CD4-positive, CD25-positive, alpha-beta regulatory T cell (primary cell): ENCODE data around the gene FAM168A. TPM values are rescaled to one million over a fixed set of nuclear protein-coding genes. Genes with fewer than 3 reads are reported as not detected.
"Not testable (repeated sequence)": the region's sequence is repeated elsewhere in the genome, so short reads cannot be mapped to it uniquely, and the experiment has no call there.

Experiments
- ATAC-seq, 2 donors: fragments of 150-1000 bp; cut with Tn5 transposase; one replicate each; pipeline ENCODE4 v1.10.0; 2021; ENCODE audit warnings: low read depth in 2 of 2, moderate number of reproducible peaks in 2 of 2, moderate library complexity in 1 of 2
- DNase-seq, 3 donors: peaks; one replicate each; pipeline versions ENCODE4 v3.0.0 to v3.0.0-alpha.2; 2012 to 2022; ENCODE audit warnings: mixed read lengths in 1 of 3
- H3K27ac ChIP-seq: one replicate; pipeline ENCODE4 v1.7.0; 2013; ENCODE audit warnings: mild to moderate bottlenecking, low read length; ENCODE audit not compliant: insufficient read depth, poor library complexity, severe bottlenecking
- H3K27me3 ChIP-seq: one replicate; pipeline ENCODE4 v1.7.0; 2013; ENCODE audit warnings: low read length; ENCODE audit not compliant: control insufficient read depth, insufficient read depth
- H3K36me3 ChIP-seq: one replicate; pipeline ENCODE4 v1.7.0; 2013; ENCODE audit warnings: mild to moderate bottlenecking, low read length, moderate library complexity; ENCODE audit not compliant: control insufficient read depth, insufficient read depth
- H3K4me1 ChIP-seq: 2 replicates; pipeline ENCODE4 v1.7.0; 2013; ENCODE audit warnings: mild to moderate bottlenecking, low read length; ENCODE audit not compliant: insufficient read depth, control insufficient read depth, poor library complexity, severe bottlenecking
- H3K4me3 ChIP-seq: one replicate; pipeline ENCODE4 v1.7.0; 2013; ENCODE audit warnings: low read depth, mild to moderate bottlenecking, low read length, moderate library complexity
- H3K9me3 ChIP-seq, 2 experiments: 1 replicate in 1 of 2; 2 replicates in 1 of 2; pipeline ENCODE4 v1.7.0; 2013; ENCODE audit warnings: low read length in 2 of 2, mild to moderate bottlenecking in 1 of 2, moderate library complexity in 1 of 2; ENCODE audit not compliant: control insufficient read depth in 2 of 2
- H3K27ac Mint-ChIP-seq, 3 donors: one replicate each; pipeline ENCODE4 v1.8.0; 2020 to 2022; ENCODE audit warnings: mild to moderate bottlenecking in 3 of 3, mixed read lengths in 3 of 3, moderate library complexity in 2 of 3
- H3K27me3 Mint-ChIP-seq: one replicate; pipeline ENCODE4 v1.8.0; 2022; ENCODE audit warnings: mild to moderate bottlenecking, mixed read lengths
- H3K36me3 Mint-ChIP-seq: one replicate; pipeline ENCODE4 v1.8.0; 2020; ENCODE audit warnings: mixed read lengths
- H3K4me1 Mint-ChIP-seq, 4 donors: one replicate each; pipeline ENCODE4 v1.8.0; 2020 to 2022; ENCODE audit warnings: mixed read lengths in 4 of 4, mild to moderate bottlenecking in 1 of 4
- H3K4me3 Mint-ChIP-seq, 4 donors: one replicate each; pipeline ENCODE4 v1.8.0; 2020 to 2022; ENCODE audit warnings: mild to moderate bottlenecking in 4 of 4, mixed read lengths in 4 of 4, moderate library complexity in 3 of 4
- H3K9me3 Mint-ChIP-seq, 7 donors: one replicate each; pipeline ENCODE4 v1.8.0; 2020 to 2022; ENCODE audit warnings: mixed read lengths in 7 of 7, mild to moderate bottlenecking in 3 of 7, moderate library complexity in 2 of 7
- polyA plus RNA-seq, 4 donors: library from polyadenylated mRNA; unstranded; fragments of 300-500 nt; fragmentation: Illumina TruSeq; gene quantifications; one replicate each; pipeline ENCODE4 v1.2.3, GENCODE V29; 2021
- total RNA-seq: library from RNA; stranded (reverse); gene quantifications from one replicate; pipeline ENCODE4 v1.2.3, GENCODE V29; 2022

The FAM168A gene
- total and polyA plus RNA-seq, 5 donors from 2014 or later: 1.5 to 21.3 (median 3.0) TPM

GRCh38 chr11:73591743-73592142 is 6.2 kb downstream of the FAM168A start:
- ATAC-seq (no peak), DNase-seq (no peak)
- Histone ChIP-seq H3K4me3 (no peak overlapping the region), H3K4me1 (peaks cover 9% of the 10 kb centered on the region), H3K27ac (no peak overlapping the region), H3K9me3 (no peaks in the 10 kb centered on the region), H3K36me3 (no peaks in the 10 kb centered on the region), H3K27me3 (no peaks in the 10 kb centered on the region)
- H3K4me3 Mint-ChIP-seq: no peak overlapping the region
- H3K27me3 Mint-ChIP-seq: no peaks in the 10 kb centered on the region
- no peaks in the 10 kb centered on the region for H3K36me3 Mint-ChIP-seq
- peaks cover 10 to 33% (median 16%) of the 10 kb centered on the region in 4 donors for H3K4me1 Mint-ChIP-seq
- no peak overlapping the region for H3K27ac Mint-ChIP-seq
- H3K9me3 Mint-ChIP-seq: no peaks in the 10 kb centered on the region

GRCh38 chr11:73590991-73591390 is 6.9 kb downstream of the FAM168A start:
- Mint-ChIP-seq H3K27me3 (no peaks in the 10 kb centered on the region), H3K4me1 (peaks cover 7 to 30% (median 13%) of the 10 kb centered on the region in 4 donors), H3K36me3 (no peaks in the 10 kb centered on the region), H3K9me3 (no peaks in the 10 kb centered on the region), H3K27ac (no peak overlapping the region), H3K4me3 (no peak overlapping the region)
- no peak for DNase-seq
- H3K9me3 ChIP-seq: no peaks in the 10 kb centered on the region
- H3K27ac ChIP-seq: no peak overlapping the region
- H3K27me3 ChIP-seq: no peaks in the 10 kb centered on the region
- no peak for ATAC-seq
- H3K4me1 ChIP-seq: peaks cover 1% of the 10 kb centered on the region
- H3K4me3 ChIP-seq: no peak overlapping the region
- no peaks in the 10 kb centered on the region for H3K36me3 ChIP-seq

GRCh38 chr11:73586791-73587190 is 11.1 kb downstream of the FAM168A start:
- no peak overlapping the region for H3K27ac ChIP-seq
- no peaks in the 10 kb centered on the region for H3K27me3 ChIP-seq
- no peaks in the 10 kb centered on the region for H3K36me3 ChIP-seq
- Mint-ChIP-seq H3K4me1 (peaks cover 6 to 18% (median 13%) of the 10 kb centered on the region in 4 donors), H3K27me3 (no peaks in the 10 kb centered on the region), H3K9me3 (no peaks in the 10 kb centered on the region), H3K36me3 (peaks cover 4% of the 10 kb centered on the region), H3K4me3 (no peak overlapping the region), H3K27ac (no peak overlapping the region)
- no peak overlapping the region for H3K4me3 ChIP-seq
- ATAC-seq (no peak), DNase-seq (no peak)
- H3K4me1 ChIP-seq: no peaks in the 10 kb centered on the region
- no peaks in the 10 kb centered on the region for H3K9me3 ChIP-seq

GRCh38 chr11:73585834-73586575 is 11.9 kb downstream of the FAM168A start:
- no peak overlapping the region for H3K4me3 ChIP-seq
- Mint-ChIP-seq H3K4me1 (peaks cover 9 to 18% (median 11%) of the 10 kb centered on the region in 4 donors), H3K27ac (no peak overlapping the region), H3K4me3 (no peak overlapping the region), H3K27me3 (no peaks in the 10 kb centered on the region), H3K9me3 (no peaks in the 10 kb centered on the region), H3K36me3 (peaks cover 4% of the 10 kb centered on the region)
- H3K27me3 ChIP-seq: no peaks in the 10 kb centered on the region
- H3K4me1 ChIP-seq: no peaks in the 10 kb centered on the region
- H3K27ac ChIP-seq: no peak overlapping the region
- ATAC-seq (no peak), DNase-seq (no peak)
- no peaks in the 10 kb centered on the region for H3K36me3 ChIP-seq
- no peaks in the 10 kb centered on the region for H3K9me3 ChIP-seq

- H3K36me3 Mint-ChIP-seq: peaks cover 4% of the 10 kb centered on the region
- no peak overlapping the region for H3K4me3 ChIP-seq
- H3K4me1 ChIP-seq: no peaks in the 10 kb centered on the region
- H3K9me3 ChIP-seq: no peaks in the 10 kb centered on the region
- no peak overlapping the region for H3K27ac ChIP-seq
- DNase-seq: no peak
- no peaks in the 10 kb centered on the region for H3K27me3 Mint-ChIP-seq
- peaks cover 9 to 18% (median 14%) of the 10 kb centered on the region in 4 donors for H3K4me1 Mint-ChIP-seq
- no peak for ATAC-seq
- no peaks in the 10 kb centered on the region for H3K36me3 ChIP-seq
- H3K9me3 Mint-ChIP-seq: no peaks in the 10 kb centered on the region
- H3K4me3 Mint-ChIP-seq: no peak overlapping the region
- H3K27me3 ChIP-seq: no peaks in the 10 kb centered on the region
- no peak overlapping the region for H3K27ac Mint-ChIP-seq
Measured at GRCh38 chr11:73584831-73585230, 13.1 kb downstream of the FAM168A start.

GRCh38 chr11:73582653-73583052 is 15.3 kb downstream of the FAM168A start:
- Histone ChIP-seq H3K27ac (no peak overlapping the region), H3K4me1 (no peaks in the 10 kb centered on the region), H3K27me3 (no peaks in the 10 kb centered on the region), H3K4me3 (no peak overlapping the region), H3K9me3 (no peaks in the 10 kb centered on the region), H3K36me3 (no peaks in the 10 kb centered on the region)
- Mint-ChIP-seq H3K36me3 (peaks cover 11% of the 10 kb centered on the region), H3K4me3 (no peak overlapping the region), H3K27ac (no peak overlapping the region), H3K4me1 (peaks cover 11 to 20% (median 14%) of the 10 kb centered on the region in 4 donors), H3K9me3 (no peaks in the 10 kb centered on the region), H3K27me3 (no peaks in the 10 kb centered on the region)
- ATAC-seq (no peak), DNase-seq (no peak)

GRCh38 chr11:73580749-73581148 is 17.2 kb downstream of the FAM168A start:
- H3K4me1 ChIP-seq: not testable (repeated sequence)
- H3K4me1 Mint-ChIP-seq: peaks cover 11 to 18% (median 14%) of the 10 kb centered on the region in 4 donors

More at GRCh38 chr11:73580749-73581148, 17.2 kb downstream of the FAM168A start:
- not testable (repeated sequence) for H3K27me3 ChIP-seq, H3K9me3 ChIP-seq, H3K27me3 Mint-ChIP-seq, H3K4me3 Mint-ChIP-seq, H3K9me3 Mint-ChIP-seq, DNase-seq, H3K36me3 ChIP-seq, H3K4me3 ChIP-seq, ATAC-seq, H3K27ac ChIP-seq
- peaks cover 15% of the 10 kb centered on the region for H3K36me3 Mint-ChIP-seq
- H3K27ac Mint-ChIP-seq: peak overlapping the region in 1 of 3 donors; percentile 11
